BLaER1 (cell line): ENCODE results near the gene DGLUCY.
"Not testable (repeated sequence)": the region's sequence is repeated elsewhere in the genome, so short reads cannot be mapped to it uniquely, and the experiment has no call there.

Experiments used
- H3K27ac ChIP-seq: shearing (Covaris generic); formaldehyde crosslinking; 2 replicates; pipeline ENCODE4 v1.8.1; 2022
- H3K27me3 ChIP-seq: shearing (Covaris generic); formaldehyde crosslinking; 2 replicates; pipeline ENCODE4 v1.8.1; 2022
- H3K36me3 ChIP-seq: shearing (Covaris generic); formaldehyde crosslinking; 2 replicates; pipeline ENCODE4 v1.8.1; 2022
- H3K4me1 ChIP-seq: shearing (Covaris generic); formaldehyde crosslinking; 2 replicates; pipeline ENCODE4 v1.8.1; 2022
- H3K4me2 ChIP-seq: shearing (Covaris generic); formaldehyde crosslinking; 2 replicates; pipeline ENCODE4 v1.8.1; 2022
- H3K4me3 ChIP-seq: shearing (Covaris generic); formaldehyde crosslinking; 2 replicates; pipeline ENCODE4 v1.8.1; 2022
- H3K9ac ChIP-seq: shearing (Covaris generic); formaldehyde crosslinking; 2 replicates; pipeline ENCODE4 v1.8.1; 2022
- H3K9me3 ChIP-seq: shearing (Covaris generic); formaldehyde crosslinking; 2 replicates; pipeline ENCODE4 v1.8.1; 2022
- H4K20me1 ChIP-seq: shearing (Covaris generic); formaldehyde crosslinking; 2 replicates; pipeline ENCODE4 v1.8.1; 2022
- Cebpa-rat ChIP-seq: shearing (Covaris generic); IDR thresholded peaks from 2 replicates; pipeline ENCODE4 v1.8.1; 2022

Gene DGLUCY

GRCh38 chr14:91197631-91198030 is 83.8 kb downstream of the DGLUCY start:
- Histone ChIP-seq H3K27me3 (no peaks in the 10 kb centered on the region), H3K27ac (no peak overlapping the region), H3K36me3 (peaks cover 100% of the 10 kb centered on the region), H3K9me3 (peaks cover 22% of the 10 kb centered on the region), H3K9ac (no peak overlapping the region), H3K4me3 (no peak overlapping the region), H3K4me1 (0 out of 2 replicates have a peak, but pooled peaks cover 6% of the 10 kb centered on the region), H3K4me2 (no peak overlapping the region), H4K20me1 (no peaks in the 10 kb centered on the region)
- no peak for TF ChIP-seq Cebpa-rat

- H3K4me3 ChIP-seq, H4K20me1 ChIP-seq, H3K27ac ChIP-seq, H3K27me3 ChIP-seq, H3K9ac ChIP-seq, H3K4me2 ChIP-seq, H3K4me1 ChIP-seq: not testable (repeated sequence)
- Histone ChIP-seq H3K9me3 (peaks cover 22% of the 10 kb centered on the region), H3K36me3 (peaks cover 100% of the 10 kb centered on the region)
Measured at GRCh38 chr14:91200802-91201201, 86.9 kb downstream of the DGLUCY start.

- no peak overlapping the region for H3K4me2 ChIP-seq
Measured at GRCh38 chr14:91202234-91202974, 88.5 kb downstream of the DGLUCY start.

GRCh38 chr14:91204657-91205056 is 90.8 kb downstream of the DGLUCY start:
- H3K27me3 ChIP-seq = no peaks in the 10 kb centered on the region

More at GRCh38 chr14:91202234-91202974, 88.5 kb downstream of the DGLUCY start:
- Histone ChIP-seq H3K9me3 (peaks cover 22% of the 10 kb centered on the region), H3K27ac (no peak overlapping the region; the same call in 1 of the 2 replicates), H3K4me3 (no peak overlapping the region), H3K4me1 (0 out of 2 replicates have a peak, but pooled peaks cover 6% of the 10 kb centered on the region), H3K9ac (no peak overlapping the region), H4K20me1 (no peaks in the 10 kb centered on the region), H3K36me3 (peaks cover 100% of the 10 kb centered on the region), H3K27me3 (no peaks in the 10 kb centered on the region)
- TF ChIP-seq Cebpa-rat = no peak

GRCh38 chr14:91205459-91205858 is 91.6 kb downstream of the DGLUCY start:
- Histone ChIP-seq H3K4me1 (0 out of 2 replicates have a peak, but pooled peaks cover 6% of the 10 kb centered on the region), H3K27ac (no peak overlapping the region), H3K9ac (no peak overlapping the region), H3K4me2 (no peak overlapping the region), H4K20me1 (no peaks in the 10 kb centered on the region), H3K36me3 (peaks cover 99% of the 10 kb centered on the region), H3K9me3 (peaks cover 14% of the 10 kb centered on the region), H3K27me3 (no peaks in the 10 kb centered on the region), H3K4me3 (no peak overlapping the region)
- no peak for TF ChIP-seq Cebpa-rat

More at GRCh38 chr14:91204657-91205056, 90.8 kb downstream of the DGLUCY start:
- peaks cover 99% of the 10 kb centered on the region for H3K36me3 ChIP-seq
- H4K20me1 ChIP-seq = no peaks in the 10 kb centered on the region
- 0 out of 2 replicates have a peak, but pooled peaks cover 6% of the 10 kb centered on the region for H3K4me1 ChIP-seq
- no peak for TF ChIP-seq Cebpa-rat
- H3K4me2 ChIP-seq = no peak overlapping the region
- H3K9me3 ChIP-seq = peaks cover 18% of the 10 kb centered on the region
- no peak overlapping the region for H3K4me3 ChIP-seq
- no peak overlapping the region for H3K27ac ChIP-seq
- no peak overlapping the region for H3K9ac ChIP-seq

GRCh38 chr14:91207008-91207407 is 93.1 kb downstream of the DGLUCY start:
- Histone ChIP-seq H3K9me3 (0 out of 2 replicates have a peak, but pooled peaks cover 5% of the 10 kb centered on the region), H4K20me1 (no peaks in the 10 kb centered on the region), H3K27ac (no peak overlapping the region), H3K4me2 (no peak overlapping the region), H3K4me1 (0 out of 2 replicates have a peak, but pooled peaks cover 5% of the 10 kb centered on the region), H3K9ac (no peak overlapping the region), H3K36me3 (peaks cover 97% of the 10 kb centered on the region), H3K27me3 (no peaks in the 10 kb centered on the region), H3K4me3 (no peak overlapping the region)
- TF ChIP-seq Cebpa-rat = no peak

- Histone ChIP-seq H3K4me2 (no peak overlapping the region), H4K20me1 (no peaks in the 10 kb centered on the region), H3K27me3 (no peaks in the 10 kb centered on the region), H3K4me3 (no peak overlapping the region), H3K9ac (no peak overlapping the region), H3K4me1 (no peaks in the 10 kb centered on the region), H3K36me3 (peaks cover 96% of the 10 kb centered on the region), H3K9me3 (0 out of 2 replicates have a peak, but pooled peaks cover 5% of the 10 kb centered on the region), H3K27ac (no peak overlapping the region)
- no peak for TF ChIP-seq Cebpa-rat
Measured at GRCh38 chr14:91211017-91211416, 97.1 kb downstream of the DGLUCY start.

- H3K36me3 ChIP-seq = peaks cover 89% of the 10 kb centered on the region
- no peak for TF ChIP-seq Cebpa-rat
- H3K9ac ChIP-seq = no peak overlapping the region
Measured at GRCh38 chr14:91214306-91214705, 100.4 kb downstream of the DGLUCY start.

GRCh38 chr14:91215381-91215780 is 101.5 kb downstream of the DGLUCY start:
- H3K9me3 ChIP-seq = no peaks in the 10 kb centered on the region
- no peak overlapping the region for H3K27ac ChIP-seq
- H3K9ac ChIP-seq = no peak overlapping the region
- no peak overlapping the region for H3K4me2 ChIP-seq
- TF ChIP-seq Cebpa-rat = no peak
- no peak overlapping the region for H3K4me3 ChIP-seq
- no peaks in the 10 kb centered on the region for H3K27me3 ChIP-seq
- peaks cover 13% of the 10 kb centered on the region for H3K4me1 ChIP-seq
- H3K36me3 ChIP-seq = peaks cover 89% of the 10 kb centered on the region
- H4K20me1 ChIP-seq = no peaks in the 10 kb centered on the region

More at GRCh38 chr14:91214306-91214705, 100.4 kb downstream of the DGLUCY start:
- no peaks in the 10 kb centered on the region for H3K27me3 ChIP-seq
- no peak overlapping the region for H3K4me2 ChIP-seq
- no peak overlapping the region for H3K4me3 ChIP-seq
- 0 out of 2 replicates have a peak, but pooled peaks cover 5% of the 10 kb centered on the region for H3K9me3 ChIP-seq
- no peaks in the 10 kb centered on the region for H4K20me1 ChIP-seq
- H3K27ac ChIP-seq = no peak overlapping the region
- H3K4me1 ChIP-seq = peaks cover 12% of the 10 kb centered on the region

GRCh38 chr14:91216731-91217226 is 102.9 kb downstream of the DGLUCY start:
- Histone ChIP-seq H3K4me2 (no peak overlapping the region), H3K4me1 (peaks cover 20% of the 10 kb centered on the region), H3K4me3 (no peak overlapping the region), H4K20me1 (no peaks in the 10 kb centered on the region), H3K36me3 (peaks cover 92% of the 10 kb centered on the region), H3K27me3 (no peaks in the 10 kb centered on the region), H3K27ac (no peak overlapping the region), H3K9me3 (no peaks in the 10 kb centered on the region), H3K9ac (no peak overlapping the region)
- no peak for TF ChIP-seq Cebpa-rat
